Measurements from ENCODE around the gene KCNS3.

The KCNS3 gene

GRCh38 chr2:17965196-17965595, 86.7 kb downstream of the KCNS3 start:
- no peaks in the 10 kb centered on the region for H3K9me3 Mint-ChIP-seq
- H3K4me3 Mint-ChIP-seq, result no peak overlapping the region
- no peak for DNase-seq
- no peaks in the 10 kb centered on the region for H3K27me3 Mint-ChIP-seq (ENCODE audit: low read depth, poor library complexity)
- H3K27ac Mint-ChIP-seq, result no peak overlapping the region
- peaks cover 50% of the 10 kb centered on the region for H3K4me1 Mint-ChIP-seq
- TF ChIP-seq CTCF (IDR thresholded peaks at IDR 0.05), result no peak
- no peaks in the 10 kb centered on the region for H3K36me3 Mint-ChIP-seq (ENCODE audit: low read depth)

GRCh38 chr2:17966798-17967197, 88.3 kb downstream of the KCNS3 start:
- Mint-ChIP-seq H3K9me3 (no peaks in the 10 kb centered on the region), H3K36me3 (ENCODE audit: low read depth) (no peaks in the 10 kb centered on the region), H3K4me3 (no peak overlapping the region), H3K27ac (peak overlapping the region; percentile 85), H3K4me1 (peaks cover 36% of the 10 kb centered on the region), H3K27me3 (ENCODE audit: low read depth, poor library complexity) (no peaks in the 10 kb centered on the region)
- no peak for TF ChIP-seq CTCF (IDR thresholded peaks at IDR 0.05)
- DNase-seq, result no peak

GRCh38 chr2:17969661-17970060, 91.2 kb downstream of the KCNS3 start:
- Mint-ChIP-seq H3K36me3 (ENCODE audit: low read depth) (no peaks in the 10 kb centered on the region), H3K4me1 (peaks cover 19% of the 10 kb centered on the region), H3K27me3 (ENCODE audit: low read depth, poor library complexity) (no peaks in the 10 kb centered on the region), H3K4me3 (no peak overlapping the region), H3K9me3 (no peaks in the 10 kb centered on the region), H3K27ac (no peak overlapping the region)
- no peak for DNase-seq
- TF ChIP-seq CTCF (IDR thresholded peaks at IDR 0.05), result no peak

- Mint-ChIP-seq H3K27me3 (ENCODE audit: low read depth, poor library complexity) (no peaks in the 10 kb centered on the region), H3K36me3 (ENCODE audit: low read depth) (no peaks in the 10 kb centered on the region), H3K4me1 (peaks cover 5% of the 10 kb centered on the region), H3K4me3 (no peak overlapping the region), H3K9me3 (no peaks in the 10 kb centered on the region), H3K27ac (no peak overlapping the region)
- TF ChIP-seq CTCF (IDR thresholded peaks at IDR 0.05), result no peak
- no peak for DNase-seq
Measured at GRCh38 chr2:17971531-17972125, 93.2 kb downstream of the KCNS3 start.

GRCh38 chr2:17972991-17973390, 94.5 kb downstream of the KCNS3 start:
- Mint-ChIP-seq H3K27ac (no peak overlapping the region), H3K36me3 (ENCODE audit: low read depth) (no peaks in the 10 kb centered on the region), H3K27me3 (ENCODE audit: low read depth, poor library complexity) (peaks cover 2% of the 10 kb centered on the region), H3K4me3 (no peak overlapping the region), H3K4me1 (peaks cover 12% of the 10 kb centered on the region), H3K9me3 (no peaks in the 10 kb centered on the region)
- no peak for DNase-seq
- TF ChIP-seq CTCF (IDR thresholded peaks at IDR 0.05), result no peak

GRCh38 chr2:17975401-17975800, 96.9 kb downstream of the KCNS3 start:
- Mint-ChIP-seq H3K27me3 (ENCODE audit: low read depth, poor library complexity) (peaks cover 3% of the 10 kb centered on the region), H3K36me3 (ENCODE audit: low read depth) (no peaks in the 10 kb centered on the region), H3K4me1 (peaks cover 14% of the 10 kb centered on the region), H3K27ac (no peak overlapping the region), H3K4me3 (no peak overlapping the region), H3K9me3 (no peaks in the 10 kb centered on the region)
- no peak for TF ChIP-seq CTCF (IDR thresholded peaks at IDR 0.05)
- no peak for DNase-seq

All from nephron progenitor cell (in vitro differentiated cells).